Fibroblast of lung (primary cell): ENCODE data around the gene YKT6. TPM values are rescaled to one million over a fixed set of nuclear protein-coding genes. Genes with fewer than 3 reads are reported as not detected.
"Not testable (repeated sequence)": the region's sequence is repeated elsewhere in the genome, so short reads cannot be mapped to it uniquely, and the experiment has no call there.

ENCODE experiments used
- DNase-seq, 2 donors: peaks; one replicate each; pipeline versions ENCODE4 v3.0.0 to v3.0.0-alpha.2; 2010; ENCODE audit warnings: low read depth in 2 of 2
- H2AFZ ChIP-seq: 2 replicates; pipeline ENCODE4 v1.5.1; 2012; ENCODE audit warnings: low read length, control low read depth, inconsistent platforms
- H3K27ac ChIP-seq: 2 replicates; pipeline ENCODE4 v1.5.1; 2011; ENCODE audit warnings: low read length, control low read depth; ENCODE audit not compliant: insufficient read depth
- H3K27me3 ChIP-seq: 2 replicates; pipeline ENCODE4 v1.5.1; 2011; ENCODE audit warnings: mild to moderate bottlenecking, low read length; ENCODE audit not compliant: control insufficient read depth, insufficient read depth
- H3K36me3 ChIP-seq: 2 replicates; pipeline ENCODE4 v1.5.1; 2011; ENCODE audit warnings: low read length; ENCODE audit not compliant: control insufficient read depth, insufficient read depth
- H3K4me1 ChIP-seq: 2 replicates; pipeline ENCODE4 v1.5.1; 2011; ENCODE audit warnings: low read length; ENCODE audit not compliant: control insufficient read depth, insufficient read depth; ENCODE audit errors: extremely low read depth
- H3K4me2 ChIP-seq: 2 replicates; pipeline ENCODE4 v1.5.1; 2011; ENCODE audit warnings: low read length, control low read depth; ENCODE audit not compliant: insufficient read depth; ENCODE audit errors: extremely low read depth
- H3K4me3 ChIP-seq, 4 experiments: fragments of 200-600 bp in 1 of 4; sonication (generic) in 1 of 4; replicated peaks in 1 of 4; 2 replicates each; pipeline ENCODE4 v1.5.1; 2011 to 2016; ENCODE audit warnings: low read length in 4 of 4, low read depth in 3 of 4, mild to moderate bottlenecking in 3 of 4, control low read depth in 2 of 4, inconsistent platforms in 1 of 4, mixed read lengths in 1 of 4; ENCODE audit not compliant: insufficient read depth in 1 of 4; ENCODE audit errors: control extremely low read depth in 1 of 4
- H3K79me2 ChIP-seq: 2 replicates; pipeline ENCODE4 v1.5.1; 2012; ENCODE audit warnings: mild to moderate bottlenecking, low read length, inconsistent platforms; ENCODE audit not compliant: control insufficient read depth, insufficient read depth
- H3K9ac ChIP-seq: 2 replicates; pipeline ENCODE4 v1.5.1; 2011; ENCODE audit warnings: mild to moderate bottlenecking, low read length, control low read depth; ENCODE audit not compliant: insufficient read depth
- H3K9me3 ChIP-seq: 2 replicates; pipeline ENCODE4 v1.5.1; 2012; ENCODE audit warnings: low read depth, low read length; ENCODE audit not compliant: control insufficient read depth, insufficient read depth
- H4K20me1 ChIP-seq: 2 replicates; pipeline ENCODE4 v1.5.1; 2011; ENCODE audit warnings: low read length; ENCODE audit not compliant: control insufficient read depth, insufficient read depth; ENCODE audit errors: extremely low read depth
- EZH2 ChIP-seq: IDR thresholded peaks from 2 replicates; pipeline ENCODE4 v1.5.1; 2012; ENCODE audit warnings: low read length, control low read depth, mild to moderate bottlenecking; ENCODE audit errors: missing control alignments
- polyA plus RNA-seq, 2 donors: library from polyadenylated mRNA; depleted of rRNA in 1 of 2; stranded (reverse) in 1 of 2; unstranded in 1 of 2; fragments of >200 nt; gene quantifications; 2 replicates each; pipeline ENCODE4 v1.2.1, GENCODE V29; 2011 to 2012; ENCODE audit warnings: missing spikeins in 1 of 2
- total RNA-seq: library from RNA; depleted of rRNA; stranded (reverse); fragments of >200 nt; gene quantifications from 2 replicates; pipeline ENCODE4 v1.2.1, GENCODE V29; 2014
- TF ChIP-seq, protein P1 (sequence below), 2 donors: IDR thresholded peaks in 1 of 2; conservative IDR thresholded peaks in 1 of 2; 1 replicate in 1 of 2; 2 replicates in 1 of 2; pipeline ENCODE4 v1.5.1; 2011 to 2012; ENCODE audit warnings: low read length in 2 of 2, control low read depth in 1 of 2, inconsistent platforms in 1 of 2, low read depth in 1 of 2, mild to moderate bottlenecking in 1 of 2

Gene YKT6
- total and polyA plus RNA-seq, 2 donors (not counting 1 experiment from before 2014, with no cell fraction given): 90.0 to 99.0 TPM

DNA sequence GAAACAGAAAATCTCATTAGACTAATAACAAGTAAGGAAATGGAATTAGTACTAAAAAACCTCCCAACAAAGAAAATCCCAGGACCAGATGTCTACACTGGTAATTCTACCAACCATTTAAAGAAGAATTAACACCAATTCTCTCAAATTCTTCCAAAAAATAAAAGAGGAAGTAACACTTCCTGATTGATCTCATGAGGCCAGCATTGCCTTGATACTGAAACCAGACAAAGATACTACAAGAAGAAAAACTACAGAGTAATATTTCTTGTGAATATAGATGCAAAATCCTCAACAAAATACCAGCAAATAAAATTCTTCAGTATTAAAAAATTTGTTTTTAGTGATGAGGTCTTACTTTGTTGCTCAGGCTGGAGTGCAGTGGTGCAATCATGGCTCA lies 32.9 kb upstream of the YKT6 start:
- DNase-seq: no peak
- TF ChIP-seq, protein P1, sequence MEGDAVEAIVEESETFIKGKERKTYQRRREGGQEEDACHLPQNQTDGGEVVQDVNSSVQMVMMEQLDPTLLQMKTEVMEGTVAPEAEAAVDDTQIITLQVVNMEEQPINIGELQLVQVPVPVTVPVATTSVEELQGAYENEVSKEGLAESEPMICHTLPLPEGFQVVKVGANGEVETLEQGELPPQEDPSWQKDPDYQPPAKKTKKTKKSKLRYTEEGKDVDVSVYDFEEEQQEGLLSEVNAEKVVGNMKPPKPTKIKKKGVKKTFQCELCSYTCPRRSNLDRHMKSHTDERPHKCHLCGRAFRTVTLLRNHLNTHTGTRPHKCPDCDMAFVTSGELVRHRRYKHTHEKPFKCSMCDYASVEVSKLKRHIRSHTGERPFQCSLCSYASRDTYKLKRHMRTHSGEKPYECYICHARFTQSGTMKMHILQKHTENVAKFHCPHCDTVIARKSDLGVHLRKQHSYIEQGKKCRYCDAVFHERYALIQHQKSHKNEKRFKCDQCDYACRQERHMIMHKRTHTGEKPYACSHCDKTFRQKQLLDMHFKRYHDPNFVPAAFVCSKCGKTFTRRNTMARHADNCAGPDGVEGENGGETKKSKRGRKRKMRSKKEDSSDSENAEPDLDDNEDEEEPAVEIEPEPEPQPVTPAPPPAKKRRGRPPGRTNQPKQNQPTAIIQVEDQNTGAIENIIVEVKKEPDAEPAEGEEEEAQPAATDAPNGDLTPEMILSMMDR (conservative IDR thresholded peaks at IDR 0.05 in 1 of 2, IDR thresholded peaks at IDR 0.05 in 1 of 2; ENCODE audit: low read depth in 1 of 2, low read length in 2 of 2): no peak
- no peak for TF ChIP-seq EZH2

DNA sequence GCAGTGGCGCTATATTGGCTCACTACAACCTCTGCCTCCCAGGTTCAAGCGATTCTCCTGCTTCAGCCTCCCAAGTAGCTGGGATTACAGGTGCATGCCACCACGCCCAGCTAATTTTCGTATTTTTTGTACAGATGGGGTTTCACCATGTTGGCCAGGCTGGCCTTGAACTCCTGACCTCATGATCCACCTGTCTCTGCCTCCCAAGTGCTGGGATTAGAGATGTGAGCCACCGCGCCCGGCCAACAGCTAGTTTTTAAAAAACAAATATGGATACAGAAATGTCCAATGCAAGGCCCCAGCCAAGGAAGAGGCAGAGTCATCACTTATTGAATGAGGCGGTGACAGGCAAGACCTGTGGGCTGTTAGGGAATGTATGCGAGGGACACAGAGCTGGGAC lies 28.9 kb upstream of the YKT6 start:
- not testable (repeated sequence) for H3K9me3 ChIP-seq, DNase-seq, H2AFZ ChIP-seq, H3K27ac ChIP-seq, H3K4me1 ChIP-seq, H3K9ac ChIP-seq, H4K20me1 ChIP-seq, H3K4me3 ChIP-seq, H3K27me3 ChIP-seq, H3K4me2 ChIP-seq, H3K36me3 ChIP-seq, H3K79me2 ChIP-seq

More for the DNA sequence above, 32.9 kb upstream of the YKT6 start:
- H3K4me2 ChIP-seq: no peak overlapping the region
- H3K4me1 ChIP-seq: peaks cover 3% of the 10 kb centered on the region
- peaks cover 5% of the 10 kb centered on the region for H3K27me3 ChIP-seq
- H2AFZ ChIP-seq: no peak overlapping the region
- H3K9me3 ChIP-seq: no peaks in the 10 kb centered on the region
- no peaks in the 10 kb centered on the region for H4K20me1 ChIP-seq
- H3K4me3 ChIP-seq: no peak overlapping the region
- no peak overlapping the region for H3K9ac ChIP-seq
- H3K36me3 ChIP-seq: no peaks in the 10 kb centered on the region
- no peaks in the 10 kb centered on the region for H3K79me2 ChIP-seq
- no peak overlapping the region for H3K27ac ChIP-seq

DNA sequence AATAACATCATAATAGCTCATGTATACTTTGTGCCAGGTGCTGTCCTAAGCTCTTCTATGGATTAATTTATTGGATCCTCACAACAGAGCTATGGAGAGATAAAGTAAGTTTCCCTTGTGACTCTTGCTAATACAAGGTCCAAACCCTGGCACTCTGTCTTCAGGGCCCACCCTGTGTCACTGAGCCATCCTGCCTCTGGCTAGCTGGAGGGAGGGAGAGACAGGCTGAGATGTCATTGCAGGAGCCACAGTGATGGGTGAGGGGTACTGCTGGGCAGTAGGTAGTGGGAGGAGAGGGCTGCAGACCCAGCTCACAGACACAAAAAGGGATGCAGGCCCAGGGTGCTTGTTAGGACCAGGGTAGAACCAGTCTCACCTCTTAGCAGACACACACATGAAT lies 28.4 kb upstream of the YKT6 start:
- H3K27me3 ChIP-seq: peaks cover 7% of the 10 kb centered on the region
- no peaks in the 10 kb centered on the region for H4K20me1 ChIP-seq
- DNase-seq: no peak
- no peak overlapping the region for H2AFZ ChIP-seq
- H3K27ac ChIP-seq: no peak overlapping the region
- no peak overlapping the region for H3K4me2 ChIP-seq
- no peaks in the 10 kb centered on the region for H3K9me3 ChIP-seq
- no peaks in the 10 kb centered on the region for H3K36me3 ChIP-seq
- TF ChIP-seq EZH2: no peak
- no peaks in the 10 kb centered on the region for H3K4me1 ChIP-seq
- no peaks in the 10 kb centered on the region for H3K79me2 ChIP-seq
- H3K4me3 ChIP-seq: no peak overlapping the region
- no peak overlapping the region for H3K9ac ChIP-seq

DNA sequence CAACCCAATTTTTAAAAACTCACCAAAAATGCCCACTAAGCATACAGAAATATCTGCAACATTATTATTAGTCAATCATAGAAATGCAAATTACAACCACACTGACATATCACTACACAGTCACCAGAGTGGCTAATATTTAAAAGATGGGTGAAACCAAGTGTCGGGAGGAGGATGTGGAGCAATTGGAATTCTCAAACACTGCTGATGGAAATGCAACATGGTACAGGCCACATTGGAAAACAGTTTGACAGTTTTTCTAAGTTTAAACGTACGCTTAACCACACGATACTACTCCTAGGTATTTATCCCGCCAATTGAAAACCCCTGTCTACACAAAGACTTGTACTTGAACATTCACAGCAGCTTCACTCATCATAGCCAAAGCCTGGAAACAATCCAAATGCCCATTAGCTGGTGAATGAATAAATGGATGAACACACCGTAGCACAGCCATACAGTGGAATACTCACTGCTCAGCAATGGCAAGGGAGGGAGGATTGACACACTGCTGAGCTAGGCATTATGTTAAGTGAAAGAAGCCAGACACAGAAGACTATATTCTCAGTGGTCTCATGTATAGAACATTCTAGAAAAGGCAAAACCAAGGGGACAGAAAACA lies 27.9 kb upstream of the YKT6 start:
- Histone ChIP-seq H3K36me3 (no peaks in the 10 kb centered on the region), H4K20me1 (no peaks in the 10 kb centered on the region), H3K4me1 (no peaks in the 10 kb centered on the region), H3K9me3 (no peaks in the 10 kb centered on the region), H3K27ac (no peak overlapping the region), H2AFZ (no peak overlapping the region), H3K79me2 (no peaks in the 10 kb centered on the region), H3K4me2 (no peak overlapping the region), H3K9ac (no peak overlapping the region), H3K4me3 (no peak overlapping the region), H3K27me3 (peaks cover 7% of the 10 kb centered on the region)
- TF ChIP-seq, protein P1 (conservative IDR thresholded peaks at IDR 0.05 in 1 of 2, IDR thresholded peaks at IDR 0.05 in 1 of 2; ENCODE audit: low read depth in 1 of 2, low read length in 2 of 2): no peak
- TF ChIP-seq EZH2: no peak
- peak in 1 of 2 donors; percentile 18 for DNase-seq
